H1 (cell line): ENCODE results near the gene SEC62. TPM values are rescaled to one million over a fixed set of nuclear protein-coding genes. Genes with fewer than 3 reads are reported as not detected.
A peak's percentile ranks its signal among the peaks of the same experiment; 100 is the strongest.

Source experiments
- BRCA1 ChIP-seq: IDR thresholded peaks from 2 replicates; pipeline ENCODE4 v1.6.1; 2012; ENCODE audit warnings: low read depth, low read length, improper control_type of control experiment
- RXRA ChIP-seq: IDR thresholded peaks from 2 replicates; pipeline ENCODE4 v1.6.1; 2011; ENCODE audit warnings: low read depth, mild to moderate bottlenecking, low read length, moderate library complexity; ENCODE audit not compliant: insufficient read depth
- polyA plus RNA-seq, 7 experiments: library from polyadenylated mRNA; depleted of rRNA in 3 of 7; stranded (reverse) in 5 of 7; unstranded in 2 of 7; fragments of >200 nt in 5 of 7; fragments of 200-250 nt in 2 of 7; gene quantifications; 1 replicate in 5 of 7; 2 replicates in 1 of 7; 4 replicates in 1 of 7; pipeline versions ENCODE4 v1.2.1 to v1.2.3, GENCODE V29; 2011 to 2013; ENCODE audit warnings: missing spikeins in 2 of 7, mixed read lengths in 2 of 7
- total RNA-seq: library from RNA; stranded (reverse); fragmentation: NEBNext Ultra II Directional; extraction: Animal tissue kit (Norgen Biotek cat#: 25700); gene quantifications from 2 replicates; pipeline ENCODE4 v1.2.1, GENCODE V29; 2021
- TF ChIP-seq, protein P1 (sequence below): fragments of 300-600 bp; sonication (generic); IDR thresholded peaks from 2 replicates; pipeline ENCODE4 v1.7.1; 2012; ENCODE audit warnings: low read length, moderate library complexity, mild to moderate bottlenecking, inconsistent platforms; ENCODE audit not compliant: insufficient replicate concordance

SEC62 gene
- total and polyA plus RNA-seq, 2 of the 8 experiments (the other 6 are each of a cell fraction or from before 2014, with no cell fraction given), result 67.8 to 113 TPM

GRCh38 chr3:170037463-170038433 is 71.1 kb downstream of the SEC62 start, which contains the start of gene GPR160 (continued):
- TF ChIP-seq, protein P1, sequence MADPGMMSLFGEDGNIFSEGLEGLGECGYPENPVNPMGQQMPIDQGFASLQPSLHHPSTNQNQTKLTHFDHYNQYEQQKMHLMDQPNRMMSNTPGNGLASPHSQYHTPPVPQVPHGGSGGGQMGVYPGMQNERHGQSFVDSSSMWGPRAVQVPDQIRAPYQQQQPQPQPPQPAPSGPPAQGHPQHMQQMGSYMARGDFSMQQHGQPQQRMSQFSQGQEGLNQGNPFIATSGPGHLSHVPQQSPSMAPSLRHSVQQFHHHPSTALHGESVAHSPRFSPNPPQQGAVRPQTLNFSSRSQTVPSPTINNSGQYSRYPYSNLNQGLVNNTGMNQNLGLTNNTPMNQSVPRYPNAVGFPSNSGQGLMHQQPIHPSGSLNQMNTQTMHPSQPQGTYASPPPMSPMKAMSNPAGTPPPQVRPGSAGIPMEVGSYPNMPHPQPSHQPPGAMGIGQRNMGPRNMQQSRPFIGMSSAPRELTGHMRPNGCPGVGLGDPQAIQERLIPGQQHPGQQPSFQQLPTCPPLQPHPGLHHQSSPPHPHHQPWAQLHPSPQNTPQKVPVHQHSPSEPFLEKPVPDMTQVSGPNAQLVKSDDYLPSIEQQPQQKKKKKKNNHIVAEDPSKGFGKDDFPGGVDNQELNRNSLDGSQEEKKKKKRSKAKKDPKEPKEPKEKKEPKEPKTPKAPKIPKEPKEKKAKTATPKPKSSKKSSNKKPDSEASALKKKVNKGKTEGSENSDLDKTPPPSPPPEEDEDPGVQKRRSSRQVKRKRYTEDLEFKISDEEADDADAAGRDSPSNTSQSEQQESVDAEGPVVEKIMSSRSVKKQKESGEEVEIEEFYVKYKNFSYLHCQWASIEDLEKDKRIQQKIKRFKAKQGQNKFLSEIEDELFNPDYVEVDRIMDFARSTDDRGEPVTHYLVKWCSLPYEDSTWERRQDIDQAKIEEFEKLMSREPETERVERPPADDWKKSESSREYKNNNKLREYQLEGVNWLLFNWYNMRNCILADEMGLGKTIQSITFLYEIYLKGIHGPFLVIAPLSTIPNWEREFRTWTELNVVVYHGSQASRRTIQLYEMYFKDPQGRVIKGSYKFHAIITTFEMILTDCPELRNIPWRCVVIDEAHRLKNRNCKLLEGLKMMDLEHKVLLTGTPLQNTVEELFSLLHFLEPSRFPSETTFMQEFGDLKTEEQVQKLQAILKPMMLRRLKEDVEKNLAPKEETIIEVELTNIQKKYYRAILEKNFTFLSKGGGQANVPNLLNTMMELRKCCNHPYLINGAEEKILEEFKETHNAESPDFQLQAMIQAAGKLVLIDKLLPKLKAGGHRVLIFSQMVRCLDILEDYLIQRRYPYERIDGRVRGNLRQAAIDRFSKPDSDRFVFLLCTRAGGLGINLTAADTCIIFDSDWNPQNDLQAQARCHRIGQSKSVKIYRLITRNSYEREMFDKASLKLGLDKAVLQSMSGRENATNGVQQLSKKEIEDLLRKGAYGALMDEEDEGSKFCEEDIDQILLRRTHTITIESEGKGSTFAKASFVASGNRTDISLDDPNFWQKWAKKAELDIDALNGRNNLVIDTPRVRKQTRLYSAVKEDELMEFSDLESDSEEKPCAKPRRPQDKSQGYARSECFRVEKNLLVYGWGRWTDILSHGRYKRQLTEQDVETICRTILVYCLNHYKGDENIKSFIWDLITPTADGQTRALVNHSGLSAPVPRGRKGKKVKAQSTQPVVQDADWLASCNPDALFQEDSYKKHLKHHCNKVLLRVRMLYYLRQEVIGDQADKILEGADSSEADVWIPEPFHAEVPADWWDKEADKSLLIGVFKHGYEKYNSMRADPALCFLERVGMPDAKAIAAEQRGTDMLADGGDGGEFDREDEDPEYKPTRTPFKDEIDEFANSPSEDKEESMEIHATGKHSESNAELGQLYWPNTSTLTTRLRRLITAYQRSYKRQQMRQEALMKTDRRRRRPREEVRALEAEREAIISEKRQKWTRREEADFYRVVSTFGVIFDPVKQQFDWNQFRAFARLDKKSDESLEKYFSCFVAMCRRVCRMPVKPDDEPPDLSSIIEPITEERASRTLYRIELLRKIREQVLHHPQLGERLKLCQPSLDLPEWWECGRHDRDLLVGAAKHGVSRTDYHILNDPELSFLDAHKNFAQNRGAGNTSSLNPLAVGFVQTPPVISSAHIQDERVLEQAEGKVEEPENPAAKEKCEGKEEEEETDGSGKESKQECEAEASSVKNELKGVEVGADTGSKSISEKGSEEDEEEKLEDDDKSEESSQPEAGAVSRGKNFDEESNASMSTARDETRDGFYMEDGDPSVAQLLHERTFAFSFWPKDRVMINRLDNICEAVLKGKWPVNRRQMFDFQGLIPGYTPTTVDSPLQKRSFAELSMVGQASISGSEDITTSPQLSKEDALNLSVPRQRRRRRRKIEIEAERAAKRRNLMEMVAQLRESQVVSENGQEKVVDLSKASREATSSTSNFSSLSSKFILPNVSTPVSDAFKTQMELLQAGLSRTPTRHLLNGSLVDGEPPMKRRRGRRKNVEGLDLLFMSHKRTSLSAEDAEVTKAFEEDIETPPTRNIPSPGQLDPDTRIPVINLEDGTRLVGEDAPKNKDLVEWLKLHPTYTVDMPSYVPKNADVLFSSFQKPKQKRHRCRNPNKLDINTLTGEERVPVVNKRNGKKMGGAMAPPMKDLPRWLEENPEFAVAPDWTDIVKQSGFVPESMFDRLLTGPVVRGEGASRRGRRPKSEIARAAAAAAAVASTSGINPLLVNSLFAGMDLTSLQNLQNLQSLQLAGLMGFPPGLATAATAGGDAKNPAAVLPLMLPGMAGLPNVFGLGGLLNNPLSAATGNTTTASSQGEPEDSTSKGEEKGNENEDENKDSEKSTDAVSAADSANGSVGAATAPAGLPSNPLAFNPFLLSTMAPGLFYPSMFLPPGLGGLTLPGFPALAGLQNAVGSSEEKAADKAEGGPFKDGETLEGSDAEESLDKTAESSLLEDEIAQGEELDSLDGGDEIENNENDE, result no peak
- TF ChIP-seq RXRA (0 out of 2 replicates have a peak, but pooled peaks have one; percentile 41), BRCA1 (no peak)
